ENCODE data around the gene EFEMP1. TPM values are rescaled to one million over a fixed set of nuclear protein-coding genes. Genes with fewer than 3 reads are reported as not detected.

Gene EFEMP1
- total RNA-seq, 1 experiment from 2014 or later = 0.34 TPM

- no peaks in the 10 kb centered on the region for H4K20me1 ChIP-seq (ENCODE audit: insufficient read depth)
- no TSS peak for BruUV-seq (replicated peaks)
- ChIA-PET CTCF (no interaction called here), POLR2A (no interaction called here), RAD21 (ENCODE audit: low non-redundant PET in 1 of 2, low total read pairs in 2 of 2, uncharacterized antibody in 2 of 2, unreplicated experiment in 2 of 2) (no interaction called here)
- no peak overlapping the region for H3K4me3 ChIP-seq (replicated peaks in 1 of 2; ENCODE audit: low read depth in 1 of 2, low read length in 2 of 2)
- H3K36me3 ChIP-seq (ENCODE audit: control insufficient read depth in 1 of 2, insufficient read depth in 2 of 2, low read length in 2 of 2) = no peaks in the 10 kb centered on the region
- no peak for ATAC-seq
- no peak overlapping the region for H2AFZ ChIP-seq (ENCODE audit: low read depth, low read length, poor library complexity, severe bottlenecking)
- H3K79me2 ChIP-seq (ENCODE audit: insufficient read depth, low read length) = no peaks in the 10 kb centered on the region
- H3K27me3 ChIP-seq (ENCODE audit: insufficient read depth, low read length) = no peaks in the 10 kb centered on the region
- no peaks in the 10 kb centered on the region for H3K9me2 ChIP-seq (ENCODE audit: insufficient read depth)
- no peak overlapping the region for H3K4me2 ChIP-seq (ENCODE audit: low read length)
- no peaks in the 10 kb centered on the region for H3K9me3 ChIP-seq (ENCODE audit: control insufficient read depth in 1 of 2, insufficient read depth in 1 of 2, low read depth in 1 of 2, low read length in 2 of 2)
- H3K9ac ChIP-seq (ENCODE audit: low read length) = no peak overlapping the region
- no peaks in the 10 kb centered on the region for H3K4me1 ChIP-seq (ENCODE audit: control insufficient read depth in 1 of 2, insufficient read depth in 2 of 2, low read length in 2 of 2)
- H3K27ac ChIP-seq (ENCODE audit: low read depth, low read length) = no peak overlapping the region
- no peak for TF ChIP-seq CBX3 (IDR thresholded peaks at IDR 0.05; ENCODE audit: low read depth)
- TF ChIP-seq SIN3A (IDR thresholded peaks at IDR 0.05; ENCODE audit: low read depth) = no peak
- no peak for TF ChIP-seq EGR1 (IDR thresholded peaks at IDR 0.05; ENCODE audit: low read depth)
- TF ChIP-seq ZNF274 (IDR thresholded peaks at IDR 0.05; ENCODE audit: low read depth, low read length) = no peak
- no peak for TF ChIP-seq CEBPB (IDR thresholded peaks at IDR 0.05; ENCODE audit: low read depth)
- TF ChIP-seq YY1 (IDR thresholded peaks at IDR 0.05; ENCODE audit: extremely low read depth, insufficient replicate concordance, low read depth, low read length) = no peak
- no peak for TF ChIP-seq FOSL1 (IDR thresholded peaks at IDR 0.05; ENCODE audit: low read depth)
- TF ChIP-seq, protein P1, sequence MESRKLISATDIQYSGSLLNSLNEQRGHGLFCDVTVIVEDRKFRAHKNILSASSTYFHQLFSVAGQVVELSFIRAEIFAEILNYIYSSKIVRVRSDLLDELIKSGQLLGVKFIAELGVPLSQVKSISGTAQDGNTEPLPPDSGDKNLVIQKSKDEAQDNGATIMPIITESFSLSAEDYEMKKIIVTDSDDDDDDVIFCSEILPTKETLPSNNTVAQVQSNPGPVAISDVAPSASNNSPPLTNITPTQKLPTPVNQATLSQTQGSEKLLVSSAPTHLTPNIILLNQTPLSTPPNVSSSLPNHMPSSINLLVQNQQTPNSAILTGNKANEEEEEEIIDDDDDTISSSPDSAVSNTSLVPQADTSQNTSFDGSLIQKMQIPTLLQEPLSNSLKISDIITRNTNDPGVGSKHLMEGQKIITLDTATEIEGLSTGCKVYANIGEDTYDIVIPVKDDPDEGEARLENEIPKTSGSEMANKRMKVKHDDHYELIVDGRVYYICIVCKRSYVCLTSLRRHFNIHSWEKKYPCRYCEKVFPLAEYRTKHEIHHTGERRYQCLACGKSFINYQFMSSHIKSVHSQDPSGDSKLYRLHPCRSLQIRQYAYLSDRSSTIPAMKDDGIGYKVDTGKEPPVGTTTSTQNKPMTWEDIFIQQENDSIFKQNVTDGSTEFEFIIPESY (IDR thresholded peaks at IDR 0.05; ENCODE audit: extremely low read depth, insufficient replicate concordance, low read length) = no peak
- no peak for TF ChIP-seq ZFX (IDR thresholded peaks at IDR 0.05)
- TF ChIP-seq, protein P2, sequence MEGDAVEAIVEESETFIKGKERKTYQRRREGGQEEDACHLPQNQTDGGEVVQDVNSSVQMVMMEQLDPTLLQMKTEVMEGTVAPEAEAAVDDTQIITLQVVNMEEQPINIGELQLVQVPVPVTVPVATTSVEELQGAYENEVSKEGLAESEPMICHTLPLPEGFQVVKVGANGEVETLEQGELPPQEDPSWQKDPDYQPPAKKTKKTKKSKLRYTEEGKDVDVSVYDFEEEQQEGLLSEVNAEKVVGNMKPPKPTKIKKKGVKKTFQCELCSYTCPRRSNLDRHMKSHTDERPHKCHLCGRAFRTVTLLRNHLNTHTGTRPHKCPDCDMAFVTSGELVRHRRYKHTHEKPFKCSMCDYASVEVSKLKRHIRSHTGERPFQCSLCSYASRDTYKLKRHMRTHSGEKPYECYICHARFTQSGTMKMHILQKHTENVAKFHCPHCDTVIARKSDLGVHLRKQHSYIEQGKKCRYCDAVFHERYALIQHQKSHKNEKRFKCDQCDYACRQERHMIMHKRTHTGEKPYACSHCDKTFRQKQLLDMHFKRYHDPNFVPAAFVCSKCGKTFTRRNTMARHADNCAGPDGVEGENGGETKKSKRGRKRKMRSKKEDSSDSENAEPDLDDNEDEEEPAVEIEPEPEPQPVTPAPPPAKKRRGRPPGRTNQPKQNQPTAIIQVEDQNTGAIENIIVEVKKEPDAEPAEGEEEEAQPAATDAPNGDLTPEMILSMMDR (IDR thresholded peaks at IDR 0.05 in 2 of 3, conservative IDR thresholded peaks at IDR 0.05 in 1 of 3; ENCODE audit: borderline replicate concordance in 1 of 3, insufficient read depth in 1 of 3, low read depth in 2 of 3, low read length in 2 of 3) = no peak
- TF ChIP-seq EZH2phosphoT487 (IDR thresholded peaks at IDR 0.05; ENCODE audit: borderline replicate concordance) = no peak
- TF ChIP-seq TCF7L2 (IDR thresholded peaks at IDR 0.05; ENCODE audit: borderline replicate concordance, extremely low read depth, insufficient read depth, insufficient read length) = no peak
- TF ChIP-seq SP1 (IDR thresholded peaks at IDR 0.05; ENCODE audit: low read depth) = no peak
- TF ChIP-seq ELF1 (IDR thresholded peaks at IDR 0.05; ENCODE audit: borderline replicate concordance, low read depth) = no peak
- no peak for TF ChIP-seq REST (IDR thresholded peaks at IDR 0.05; ENCODE audit: low read depth)
- TF ChIP-seq SRF (IDR thresholded peaks at IDR 0.05; ENCODE audit: low read depth) = no peak
- no peak for DNase-seq (ENCODE audit: low read depth, low spot score)
- intact Hi-C loops (cut with micrococcal nuclease) = no loop called here
Observed at GRCh38 chr2:55951533-55951932, 28.0 kb upstream of the EFEMP1 start.
